IMR-90 (cell line): ENCODE data around the gene SPATA31C1. TPM values are rescaled to one million over a fixed set of nuclear protein-coding genes. Genes with fewer than 3 reads are reported as not detected.

ENCODE experiments used
- ATAC-seq: fragments of 200-7000 bp; cut with Tn5 transposase; 2 replicates; pipeline ENCODE4 v1.9.1; 2020; ENCODE audit warnings: low read depth, mild to moderate bottlenecking, moderate library complexity
- BruUV-seq: library from RNA; stranded (reverse); fragments of 400-500 nt; replicated peaks from 2 replicates; lab custom pipeline; 2021; lab: Mats Ljungman, UMichigan
- CTCF ChIA-PET: fragments of 300-600 bp; formaldehyde crosslinking; extraction: SDS; loops from one replicate; lab custom pipeline; 2021; ENCODE audit warnings: antibody characterized with exemption; lab: Yijun Ruan, JAX
- POLR2A ChIA-PET: fragments of 300-600 bp; sonication (Branson Sonifier 250); formaldehyde crosslinking; loops from one replicate; lab custom pipeline; 2022; ENCODE audit warnings: antibody characterized with exemption; ENCODE audit not compliant: unreplicated experiment; lab: Charles Lee
- DNase-seq: peaks from one replicate; pipeline ENCODE4 v3.0.0; 2013
- H2AFZ ChIP-seq: replicated peaks from 2 replicates; pipeline ENCODE3; 2013; ENCODE audit warnings: low read length, mild to moderate bottlenecking; ENCODE audit not compliant: poor library complexity
- H2AK5ac ChIP-seq: 2 replicates; pipeline ENCODE4 v1.6.1; 2013; ENCODE audit warnings: low read depth, low read length, inconsistent platforms
- H2AK9ac ChIP-seq: replicated peaks from 2 replicates; pipeline ENCODE3; 2013; ENCODE audit warnings: mild to moderate bottlenecking, low read depth, low read length, moderate library complexity; ENCODE audit not compliant: poor library complexity
- H2BK120ac ChIP-seq: 2 replicates; pipeline ENCODE4 v1.6.1; 2013; ENCODE audit warnings: low read depth, low read length, inconsistent platforms
- H2BK15ac ChIP-seq: 3 replicates; pipeline ENCODE4 v1.6.1; 2013; ENCODE audit warnings: low read depth, low read length, inconsistent platforms
- H2BK20ac ChIP-seq: 2 replicates; pipeline ENCODE4 v1.6.1; 2013; ENCODE audit warnings: low read depth, mild to moderate bottlenecking, inconsistent platforms, low read length, moderate library complexity
- H2BK5ac ChIP-seq: 2 replicates; pipeline ENCODE4 v1.6.1; 2013; ENCODE audit warnings: mild to moderate bottlenecking, low read depth, low read length, inconsistent platforms; ENCODE audit not compliant: poor library complexity, severe bottlenecking
- H3K14ac ChIP-seq: replicated peaks from 2 replicates; pipeline ENCODE4 v1.6.1; 2013; ENCODE audit warnings: low read depth, low read length, inconsistent platforms
- H3K18ac ChIP-seq: 2 replicates; pipeline ENCODE4 v1.6.1; 2013; ENCODE audit warnings: low read depth, low read length, control low read depth
- H3K23ac ChIP-seq: 2 replicates; pipeline ENCODE4 v1.6.1; 2013; ENCODE audit warnings: low read depth, low read length, inconsistent platforms
- H3K27ac ChIP-seq: 2 replicates; pipeline ENCODE4 v1.5.1; 2013; ENCODE audit warnings: mild to moderate bottlenecking, control low read depth, low read length; ENCODE audit not compliant: insufficient read depth
- H3K27me3 ChIP-seq: 2 replicates; pipeline ENCODE4 v1.6.1; 2013; ENCODE audit warnings: low read length; ENCODE audit not compliant: control insufficient read depth, insufficient read depth
- H3K36me3 ChIP-seq: 2 replicates; pipeline ENCODE4 v1.6.1; 2013; ENCODE audit warnings: low read length, mixed read lengths; ENCODE audit not compliant: control insufficient read depth, insufficient read depth
- H3K4ac ChIP-seq: 2 replicates; pipeline ENCODE4 v1.6.1; 2013; ENCODE audit warnings: low read depth, low read length, inconsistent platforms
- H3K4me1 ChIP-seq: 2 replicates; pipeline ENCODE4 v1.6.1; 2013; ENCODE audit warnings: low read length, mixed read lengths; ENCODE audit not compliant: control insufficient read depth, insufficient read depth
- H3K4me2 ChIP-seq: 2 replicates; pipeline ENCODE4 v1.6.1; 2013; ENCODE audit warnings: low read depth, mild to moderate bottlenecking, control low read depth, low read length, moderate library complexity
- H3K4me3 ChIP-seq: 2 replicates; pipeline ENCODE4 v1.5.1; 2013; ENCODE audit warnings: low read depth, mild to moderate bottlenecking, control low read depth, low read length, moderate library complexity; ENCODE audit not compliant: insufficient read depth
- H3K56ac ChIP-seq: 2 replicates; pipeline ENCODE4 v1.6.1; 2013; ENCODE audit warnings: low read length, inconsistent platforms; ENCODE audit not compliant: insufficient read depth; ENCODE audit errors: extremely low read depth
- H3K79me1 ChIP-seq, 2 experiments: 2 replicates each; pipeline ENCODE4 v1.6.1; 2013; ENCODE audit warnings: low read length in 2 of 2, inconsistent platforms in 1 of 2, low read depth in 1 of 2
- H3K9ac ChIP-seq: 2 replicates; pipeline ENCODE4 v1.6.1; 2013; ENCODE audit warnings: low read depth, low read length, control low read depth
- H3K9me1 ChIP-seq: 2 replicates; pipeline ENCODE4 v1.6.1; 2013; ENCODE audit warnings: low read length, inconsistent platforms; ENCODE audit not compliant: insufficient read depth
- H3K9me3 ChIP-seq: 2 replicates; pipeline ENCODE4 v1.6.1; 2013; ENCODE audit warnings: low read length; ENCODE audit not compliant: control insufficient read depth, insufficient read depth
- H4K20me1 ChIP-seq: 2 replicates; pipeline ENCODE4 v1.6.1; 2013; ENCODE audit warnings: low read length, inconsistent platforms; ENCODE audit not compliant: insufficient read depth
- H4K5ac ChIP-seq: 2 replicates; pipeline ENCODE4 v1.6.1; 2013; ENCODE audit warnings: mild to moderate bottlenecking, low read depth, low read length, control low read depth
- H4K8ac ChIP-seq, 2 experiments: 2 replicates each; pipeline ENCODE4 v1.6.1; 2013; ENCODE audit warnings: low read depth in 2 of 2, low read length in 2 of 2, control low read depth in 1 of 2, inconsistent platforms in 1 of 2
- H4K91ac ChIP-seq: 2 replicates; pipeline ENCODE4 v1.6.1; 2013; ENCODE audit warnings: low read depth, low read length, inconsistent platforms; ENCODE audit not compliant: insufficient read depth
- CEBPB ChIP-seq: IDR thresholded peaks from 2 replicates; pipeline ENCODE4 v1.6.1; 2012; ENCODE audit warnings: low read depth, low read length, improper control_type of control experiment
- FOS ChIP-seq: fragments of 150-350 bp; IDR thresholded peaks from 2 replicates; pipeline ENCODE4 v1.6.1; 2016; ENCODE audit warnings: low read depth, low read length
- MAZ ChIP-seq: IDR thresholded peaks from 2 replicates; pipeline ENCODE4 v1.6.1; 2012; ENCODE audit warnings: low read depth, mild to moderate bottlenecking, low read length, improper control_type of control experiment, moderate library complexity, borderline replicate concordance
- MXI1 ChIP-seq: IDR thresholded peaks from 2 replicates; pipeline ENCODE4 v1.6.1; 2012; ENCODE audit warnings: low read depth, mild to moderate bottlenecking, low read length, moderate library complexity, borderline replicate concordance
- NFE2L2 ChIP-seq: fragments of 150-350 bp; IDR thresholded peaks from 2 replicates; pipeline ENCODE4 v1.6.1; 2016; ENCODE audit warnings: low read depth, mild to moderate bottlenecking, low read length
- POLR2A ChIP-seq: IDR thresholded peaks from 2 replicates; pipeline ENCODE4 v1.6.1; 2012; ENCODE audit warnings: mild to moderate bottlenecking, low read depth, low read length
- RFX5 ChIP-seq: IDR thresholded peaks from 2 replicates; pipeline ENCODE4 v1.8.0; 2012; ENCODE audit warnings: low read depth, mild to moderate bottlenecking, low read length, moderate library complexity
- WGBS, 2 experiments: methylation state at CpG; one replicate each; pipeline versions ENCODE4 v1.1.5 to v1.1.7; 2013; ENCODE audit warnings: missing lambda C conversion rate in 2 of 2; ENCODE audit not compliant: insufficient read length in 1 of 2; ENCODE audit errors: extremely low coverage in 2 of 2; 5-methylcytosine and 5-hydroxymethylcytosine counted together
- dilution Hi-C: fragments of 300-500 bp; cut with HindIII; formaldehyde crosslinking; loops from one replicate; pipeline ENCODE4 v1.14.3; 2018; ENCODE audit warnings: low sequenced_read_pairs; ENCODE audit not compliant: unreplicated experiment
- in situ Hi-C: fragments of 300-500 bp; cut with MboI; formaldehyde crosslinking; loops from 3 replicates; pipeline ENCODE4 v1.14.3; 2019; ENCODE audit warnings: low sequenced_read_pairs, inconsistent platforms, mixed read lengths
- intact Hi-C: fragments of 100-400 bp; cut with micrococcal nuclease; formaldehyde crosslinking; loops from 2 replicates; pipeline ENCODE4 v1.10.0; 2022
- polyA plus RNA-seq, 3 experiments: library from polyadenylated mRNA; depleted of rRNA; stranded (reverse); fragments of >200 nt; gene quantifications; 2 replicates each; pipeline ENCODE4 v1.2.3, GENCODE V29; 2012; ENCODE audit warnings: low replicate concordance in 1 of 3
- total RNA-seq: library from RNA; depleted of rRNA; stranded (reverse); fragments of >200 nt; gene quantifications from 2 replicates; pipeline ENCODE4 v1.2.3, GENCODE V29; 2012
- TF ChIP-seq, protein P1 (sequence below): fragments of 150-350 bp; IDR thresholded peaks from 2 replicates; pipeline ENCODE4 v1.6.1; 2016; ENCODE audit warnings: low read depth, mild to moderate bottlenecking, low read length, moderate library complexity, borderline replicate concordance
- TF ChIP-seq, protein P2 (sequence below): conservative IDR thresholded peaks from 2 replicates; pipeline ENCODE4 v1.5.1; 2012; ENCODE audit warnings: mild to moderate bottlenecking, low read depth, low read length, improper control_type of control experiment

SPATA31C1 gene
- total and polyA plus RNA-seq, 2 of the 4 experiments (the other 2 are of a cell fraction) = not detected

DNA sequence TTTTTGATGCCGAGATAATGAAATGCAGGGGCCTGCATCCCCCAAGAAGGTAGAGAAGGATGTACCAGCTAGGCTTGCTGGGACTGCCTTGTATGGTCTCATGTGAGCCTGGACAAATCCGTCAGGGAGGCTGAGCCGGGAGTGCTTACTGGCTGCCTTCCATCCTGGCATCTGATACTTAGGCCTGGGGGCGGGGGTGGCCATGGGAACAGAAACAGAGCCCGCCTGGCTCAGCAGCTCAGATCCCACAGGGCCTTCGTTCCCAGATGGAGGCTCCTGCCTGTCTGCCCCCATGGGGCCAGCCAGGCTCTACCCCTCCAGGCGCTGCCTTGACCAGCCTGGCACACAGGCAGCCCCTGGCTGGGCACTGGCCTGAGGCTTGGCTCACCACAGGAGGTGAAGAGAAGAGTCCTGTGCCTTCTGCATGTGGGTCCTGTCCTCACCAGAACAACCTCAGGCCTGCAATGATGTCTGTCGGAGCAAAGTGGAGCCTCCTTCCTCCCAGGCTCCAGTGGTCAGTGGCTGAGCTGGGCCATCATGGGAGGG lies 45.6 kb upstream of the SPATA31C1 start:
- peak overlapping the region; percentile 29 for H2AK9ac ChIP-seq
- dilution Hi-C loops = no loop called here
- H4K91ac ChIP-seq = no peak overlapping the region; the same call in 1 of the 2 replicates
- no peaks in the 10 kb centered on the region for H4K20me1 ChIP-seq
- H2AFZ ChIP-seq = peak overlapping the region; percentile 53
- no peak overlapping the region for H3K14ac ChIP-seq
- no peak overlapping the region; the same call in 1 of the 2 replicates for H2AK5ac ChIP-seq
- no peak overlapping the region for H3K4me3 ChIP-seq
- ATAC-seq (peak; percentile 5; the same call in 1 of the 2 replicates), DNase-seq (peak; percentile 36)
- H3K56ac ChIP-seq = no peak overlapping the region
- no peaks in the 10 kb centered on the region for H3K79me1 ChIP-seq
- 0 out of 2 replicates have a peak overlapping the region, but pooled peaks have one; percentile 10 for H2BK120ac ChIP-seq
- H3K36me3 ChIP-seq = no peaks in the 10 kb centered on the region
- peaks cover 17% of the 10 kb centered on the region for H3K9me1 ChIP-seq
- POLR2A ChIA-PET = no interaction called here
- TF ChIP-seq RFX5 (no peak), NFE2L2 (no peak), CEBPB (no peak), FOS (no peak), POLR2A (no peak), MXI1 (no peak), MAZ (no peak)
- TF ChIP-seq, protein P1, sequence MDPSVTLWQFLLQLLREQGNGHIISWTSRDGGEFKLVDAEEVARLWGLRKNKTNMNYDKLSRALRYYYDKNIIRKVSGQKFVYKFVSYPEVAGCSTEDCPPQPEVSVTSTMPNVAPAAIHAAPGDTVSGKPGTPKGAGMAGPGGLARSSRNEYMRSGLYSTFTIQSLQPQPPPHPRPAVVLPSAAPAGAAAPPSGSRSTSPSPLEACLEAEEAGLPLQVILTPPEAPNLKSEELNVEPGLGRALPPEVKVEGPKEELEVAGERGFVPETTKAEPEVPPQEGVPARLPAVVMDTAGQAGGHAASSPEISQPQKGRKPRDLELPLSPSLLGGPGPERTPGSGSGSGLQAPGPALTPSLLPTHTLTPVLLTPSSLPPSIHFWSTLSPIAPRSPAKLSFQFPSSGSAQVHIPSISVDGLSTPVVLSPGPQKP = no peak
- TF ChIP-seq, protein P2, sequence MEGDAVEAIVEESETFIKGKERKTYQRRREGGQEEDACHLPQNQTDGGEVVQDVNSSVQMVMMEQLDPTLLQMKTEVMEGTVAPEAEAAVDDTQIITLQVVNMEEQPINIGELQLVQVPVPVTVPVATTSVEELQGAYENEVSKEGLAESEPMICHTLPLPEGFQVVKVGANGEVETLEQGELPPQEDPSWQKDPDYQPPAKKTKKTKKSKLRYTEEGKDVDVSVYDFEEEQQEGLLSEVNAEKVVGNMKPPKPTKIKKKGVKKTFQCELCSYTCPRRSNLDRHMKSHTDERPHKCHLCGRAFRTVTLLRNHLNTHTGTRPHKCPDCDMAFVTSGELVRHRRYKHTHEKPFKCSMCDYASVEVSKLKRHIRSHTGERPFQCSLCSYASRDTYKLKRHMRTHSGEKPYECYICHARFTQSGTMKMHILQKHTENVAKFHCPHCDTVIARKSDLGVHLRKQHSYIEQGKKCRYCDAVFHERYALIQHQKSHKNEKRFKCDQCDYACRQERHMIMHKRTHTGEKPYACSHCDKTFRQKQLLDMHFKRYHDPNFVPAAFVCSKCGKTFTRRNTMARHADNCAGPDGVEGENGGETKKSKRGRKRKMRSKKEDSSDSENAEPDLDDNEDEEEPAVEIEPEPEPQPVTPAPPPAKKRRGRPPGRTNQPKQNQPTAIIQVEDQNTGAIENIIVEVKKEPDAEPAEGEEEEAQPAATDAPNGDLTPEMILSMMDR = no peak
- H4K8ac ChIP-seq = no peak overlapping the region
- intact Hi-C loops = no loop called here
- BruUV-seq = no TSS peak
- no peak overlapping the region for H4K5ac ChIP-seq
- no peaks in the 10 kb centered on the region for H3K27me3 ChIP-seq
- no peak overlapping the region for H3K23ac ChIP-seq
- no peak overlapping the region for H2BK20ac ChIP-seq
- H2BK5ac ChIP-seq = no peak overlapping the region
- WGBS, 2 experiments = 45% methylated on average over 2 of the region's 8 CpGs; no CpG with 5 or more reads in 1 of the 2 experiments
- H3K18ac ChIP-seq = no peak overlapping the region
- in situ Hi-C loops = no loop called here
- 0 out of 3 replicates have a peak overlapping the region, but pooled peaks have one; percentile 26 for H2BK15ac ChIP-seq
- no peak overlapping the region for H3K4me2 ChIP-seq
- no peak overlapping the region for H3K27ac ChIP-seq
- peak overlapping the region; percentile 67 for H3K4ac ChIP-seq
- CTCF ChIA-PET = no interaction called here
- no peak overlapping the region for H3K9ac ChIP-seq
- H3K4me1 ChIP-seq = peaks cover 21% of the 10 kb centered on the region
- no peaks in the 10 kb centered on the region for H3K9me3 ChIP-seq
